DOHH2 (cell line): Measurements from ENCODE around the gene RRBP1.

Source experiments
- EZH2phosphoT487 ChIP-seq: fragments of 200-600 bp; sonication (generic); IDR thresholded peaks from 2 replicates; pipeline ENCODE4 v1.6.1; 2017; ENCODE audit warnings: borderline replicate concordance, mild to moderate bottlenecking, antibody characterized with exemption, low read length, moderate library complexity, mixed read lengths
- TF ChIP-seq, protein P1 (sequence below): fragments of 200-600 bp; sonication (generic); IDR thresholded peaks from one replicate; pipeline ENCODE4 v1.5.1; 2014; ENCODE audit warnings: antibody characterized with exemption, mild to moderate bottlenecking, low read depth, low read length; ENCODE audit not compliant: poor library complexity, severe bottlenecking

DNA sequence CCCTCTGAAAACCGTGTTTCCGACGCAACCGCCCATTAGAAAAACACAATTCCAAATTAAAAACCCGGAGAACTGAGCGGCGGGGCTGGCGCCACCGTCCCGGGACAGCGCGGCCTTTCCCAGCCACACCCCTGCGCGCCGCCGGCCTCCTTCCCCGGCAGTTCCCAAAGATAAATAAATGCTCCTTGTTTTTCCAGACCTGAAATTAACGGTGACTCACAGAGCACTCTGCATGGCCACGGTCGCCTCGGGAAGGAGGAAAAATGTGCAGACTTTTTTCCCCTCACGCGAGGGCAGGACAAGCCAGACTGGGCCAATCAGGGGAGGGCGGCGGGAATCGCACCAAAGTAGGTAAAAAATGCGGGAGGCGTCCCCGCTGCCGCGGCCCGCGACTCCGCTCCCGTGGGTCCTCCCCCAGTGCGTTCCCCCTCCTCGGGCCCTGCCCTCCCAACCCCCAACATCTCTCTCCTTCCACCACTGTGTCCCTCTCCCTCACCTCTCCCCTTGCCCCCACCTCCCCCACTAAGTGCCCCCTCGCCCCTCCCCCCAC, 113.0 kb downstream of the RRBP1 start:
- TF ChIP-seq, protein P1, sequence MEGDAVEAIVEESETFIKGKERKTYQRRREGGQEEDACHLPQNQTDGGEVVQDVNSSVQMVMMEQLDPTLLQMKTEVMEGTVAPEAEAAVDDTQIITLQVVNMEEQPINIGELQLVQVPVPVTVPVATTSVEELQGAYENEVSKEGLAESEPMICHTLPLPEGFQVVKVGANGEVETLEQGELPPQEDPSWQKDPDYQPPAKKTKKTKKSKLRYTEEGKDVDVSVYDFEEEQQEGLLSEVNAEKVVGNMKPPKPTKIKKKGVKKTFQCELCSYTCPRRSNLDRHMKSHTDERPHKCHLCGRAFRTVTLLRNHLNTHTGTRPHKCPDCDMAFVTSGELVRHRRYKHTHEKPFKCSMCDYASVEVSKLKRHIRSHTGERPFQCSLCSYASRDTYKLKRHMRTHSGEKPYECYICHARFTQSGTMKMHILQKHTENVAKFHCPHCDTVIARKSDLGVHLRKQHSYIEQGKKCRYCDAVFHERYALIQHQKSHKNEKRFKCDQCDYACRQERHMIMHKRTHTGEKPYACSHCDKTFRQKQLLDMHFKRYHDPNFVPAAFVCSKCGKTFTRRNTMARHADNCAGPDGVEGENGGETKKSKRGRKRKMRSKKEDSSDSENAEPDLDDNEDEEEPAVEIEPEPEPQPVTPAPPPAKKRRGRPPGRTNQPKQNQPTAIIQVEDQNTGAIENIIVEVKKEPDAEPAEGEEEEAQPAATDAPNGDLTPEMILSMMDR: no peak
- peak; percentile 80; the same call in 1 of the 2 replicates for TF ChIP-seq EZH2phosphoT487
